Body of pancreas (tissue), 4 donors: Measurements from ENCODE around the gene TCIRG1.

ENCODE experiments used
- POLR2A ChIP-seq, 3 donors: fragments of 450-650 bp; IDR thresholded peaks; one replicate each; pipeline ENCODE4 v1.6.1; 2016; ENCODE audit warnings: antibody characterized with exemption in 3 of 3, mild to moderate bottlenecking in 2 of 3
- TF ChIP-seq, protein P1 (sequence below), 7 experiments: fragments of 450-650 bp in 4 of 7; fragments of 200-600 bp in 3 of 7; sonication (generic) in 3 of 7; IDR thresholded peaks; one replicate each; pipeline ENCODE4 v1.5.1; 2016 to 2019; ENCODE audit warnings: antibody characterized with exemption in 7 of 7

DNA sequence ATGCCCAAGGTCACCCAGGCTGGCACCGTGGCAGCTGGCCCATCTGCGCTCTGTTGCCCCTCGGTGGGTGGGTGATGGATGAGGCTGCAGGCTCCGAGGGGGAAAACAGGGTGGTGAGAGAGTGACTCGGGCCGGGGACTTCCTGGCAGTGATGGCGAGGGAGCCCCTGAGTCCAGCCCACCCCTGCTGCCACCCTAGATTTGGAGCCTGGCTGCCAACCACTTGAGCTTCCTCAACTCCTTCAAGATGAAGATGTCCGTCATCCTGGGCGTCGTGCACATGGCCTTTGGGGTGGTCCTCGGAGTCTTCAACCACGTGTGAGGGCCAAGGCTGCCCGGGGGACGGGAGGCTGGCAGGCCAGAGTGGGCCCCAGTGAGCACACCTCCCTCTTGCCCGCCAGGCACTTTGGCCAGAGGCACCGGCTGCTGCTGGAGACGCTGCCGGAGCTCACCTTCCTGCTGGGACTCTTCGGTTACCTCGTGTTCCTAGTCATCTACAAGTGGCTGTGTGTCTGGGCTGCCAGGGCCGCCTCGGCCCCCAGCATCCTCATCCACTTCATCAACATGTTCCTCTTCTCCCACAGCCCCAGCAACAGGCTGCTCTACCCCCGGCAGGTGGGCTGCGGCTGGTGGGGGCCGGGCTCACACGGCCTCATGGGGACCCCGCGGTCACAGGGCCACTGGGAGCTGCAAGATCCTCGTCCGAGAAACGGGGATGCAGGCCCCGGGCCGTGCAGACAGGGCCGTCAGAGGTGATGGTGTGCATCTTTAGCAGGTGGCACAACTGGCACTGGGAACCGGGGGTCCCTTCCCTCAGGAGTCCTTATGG is 10.1 kb downstream of the TCIRG1 start:
- TF ChIP-seq, protein P1, sequence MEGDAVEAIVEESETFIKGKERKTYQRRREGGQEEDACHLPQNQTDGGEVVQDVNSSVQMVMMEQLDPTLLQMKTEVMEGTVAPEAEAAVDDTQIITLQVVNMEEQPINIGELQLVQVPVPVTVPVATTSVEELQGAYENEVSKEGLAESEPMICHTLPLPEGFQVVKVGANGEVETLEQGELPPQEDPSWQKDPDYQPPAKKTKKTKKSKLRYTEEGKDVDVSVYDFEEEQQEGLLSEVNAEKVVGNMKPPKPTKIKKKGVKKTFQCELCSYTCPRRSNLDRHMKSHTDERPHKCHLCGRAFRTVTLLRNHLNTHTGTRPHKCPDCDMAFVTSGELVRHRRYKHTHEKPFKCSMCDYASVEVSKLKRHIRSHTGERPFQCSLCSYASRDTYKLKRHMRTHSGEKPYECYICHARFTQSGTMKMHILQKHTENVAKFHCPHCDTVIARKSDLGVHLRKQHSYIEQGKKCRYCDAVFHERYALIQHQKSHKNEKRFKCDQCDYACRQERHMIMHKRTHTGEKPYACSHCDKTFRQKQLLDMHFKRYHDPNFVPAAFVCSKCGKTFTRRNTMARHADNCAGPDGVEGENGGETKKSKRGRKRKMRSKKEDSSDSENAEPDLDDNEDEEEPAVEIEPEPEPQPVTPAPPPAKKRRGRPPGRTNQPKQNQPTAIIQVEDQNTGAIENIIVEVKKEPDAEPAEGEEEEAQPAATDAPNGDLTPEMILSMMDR (IDR thresholded peaks at IDR 0.05): no peak
- TF ChIP-seq POLR2A (IDR thresholded peaks at IDR 0.05): no peak
